DMS 273 treated with DMSO at 0.1 percent for 48 hours (cell line): Measurements from ENCODE around the gene ELMO1.

Source experiments
- DNase-seq: peaks from one replicate; lab custom pipeline; 2025; lab: John Stamatoyannopoulos, UW

ELMO1 gene

GRCh38 chr7:37408291-37409228 is 40.1 kb downstream of the ELMO1 start:
- no peak for DNase-seq

GRCh38 chr7:37405603-37406122 is 43.0 kb downstream of the ELMO1 start:
- no peak for DNase-seq

GRCh38 chr7:37405128-37405527 is 43.5 kb downstream of the ELMO1 start:
- no peak for DNase-seq

GRCh38 chr7:37399876-37400421 is 48.7 kb downstream of the ELMO1 start:
- no peak for DNase-seq

- no peak for DNase-seq
Observed at GRCh38 chr7:37398403-37398802, 50.3 kb downstream of the ELMO1 start.

- DNase-seq, result no peak
Observed at GRCh38 chr7:37395618-37396259, 52.9 kb downstream of the ELMO1 start.

GRCh38 chr7:37394158-37394557 is 54.5 kb downstream of the ELMO1 start:
- DNase-seq, result no peak

- DNase-seq, result no peak
Observed at GRCh38 chr7:37393476-37393875, 55.2 kb downstream of the ELMO1 start.

GRCh38 chr7:37392673-37393017 is 56.0 kb downstream of the ELMO1 start:
- DNase-seq, result no peak

- DNase-seq, result no peak
Observed at GRCh38 chr7:37391791-37392672, 56.6 kb downstream of the ELMO1 start.

GRCh38 chr7:37390114-37390513 is 58.5 kb downstream of the ELMO1 start:
- DNase-seq, result no peak

- DNase-seq, result no peak
Observed at GRCh38 chr7:37388811-37389210, 59.9 kb downstream of the ELMO1 start.

- no peak for DNase-seq
Observed at GRCh38 chr7:37385787-37386186, 62.9 kb downstream of the ELMO1 start.

- no peak for DNase-seq
Observed at GRCh38 chr7:37382546-37383088, 66.0 kb downstream of the ELMO1 start.

- no peak for DNase-seq
Observed at GRCh38 chr7:37380831-37381230, 67.8 kb downstream of the ELMO1 start.

GRCh38 chr7:37379546-37380277 is 69.0 kb downstream of the ELMO1 start:
- no peak for DNase-seq

- no peak for DNase-seq
Observed at GRCh38 chr7:37377231-37377630, 71.4 kb downstream of the ELMO1 start.

GRCh38 chr7:37376386-37376785 is 72.3 kb downstream of the ELMO1 start:
- no peak for DNase-seq

GRCh38 chr7:37372750-37373149 is 75.9 kb downstream of the ELMO1 start:
- no peak for DNase-seq

- DNase-seq, result no peak
Observed at GRCh38 chr7:37371755-37372154, 76.9 kb downstream of the ELMO1 start.

GRCh38 chr7:37369906-37370305 is 78.8 kb downstream of the ELMO1 start:
- DNase-seq, result no peak
